BJ (cell line): ENCODE measurements around the gene MAML2. TPM values are rescaled to one million over a fixed set of nuclear protein-coding genes. Genes with fewer than 3 reads are reported as not detected.

ENCODE experiments used
- CTCF ChIA-PET: fragments of 350-600 bp; formaldehyde crosslinking; extraction: SDS; loops from one replicate; lab custom pipeline; 2021; ENCODE audit warnings: antibody characterized with exemption, inconsistent platforms; lab: Yijun Ruan, JAX
- POLR2A ChIA-PET: fragments of 300-600 bp; sonication (Branson Sonifier 250); formaldehyde crosslinking; extraction: SDS; loops from one replicate; lab custom pipeline; 2021; ENCODE audit warnings: antibody characterized with exemption; lab: Charles Lee
- DNase-seq: peaks from one replicate; pipeline ENCODE4 v3.0.0-alpha.2; 2011; ENCODE audit warnings: low read depth
- H3K27me3 ChIP-seq: 2 replicates; pipeline ENCODE4 v1.6.0; 2011; ENCODE audit warnings: low read length; ENCODE audit not compliant: control insufficient read depth, insufficient read depth
- H3K36me3 ChIP-seq: 2 replicates; pipeline ENCODE4 v1.5.1; 2011; ENCODE audit warnings: low read length; ENCODE audit not compliant: control insufficient read depth, insufficient read depth
- H3K4me3 ChIP-seq: 2 replicates; pipeline ENCODE4 v1.5.1; 2011; ENCODE audit warnings: low read depth, mild to moderate bottlenecking, control low read depth, low read length
- polyA plus RNA-seq: library from polyadenylated mRNA; depleted of rRNA; stranded (reverse); fragments of >200 nt; gene quantifications from 2 replicates; pipeline ENCODE4 v1.2.3, GENCODE V29; 2011
- TF ChIP-seq, protein P1 (sequence below): IDR thresholded peaks from 2 replicates; pipeline ENCODE4 v1.5.1; 2011; ENCODE audit warnings: low read depth, mild to moderate bottlenecking, control low read depth, inconsistent platforms, low read length, moderate library complexity; ENCODE audit not compliant: insufficient read depth

MAML2 gene
- polyA plus RNA-seq, 1 experiment, result 22.0 TPM

DNA sequence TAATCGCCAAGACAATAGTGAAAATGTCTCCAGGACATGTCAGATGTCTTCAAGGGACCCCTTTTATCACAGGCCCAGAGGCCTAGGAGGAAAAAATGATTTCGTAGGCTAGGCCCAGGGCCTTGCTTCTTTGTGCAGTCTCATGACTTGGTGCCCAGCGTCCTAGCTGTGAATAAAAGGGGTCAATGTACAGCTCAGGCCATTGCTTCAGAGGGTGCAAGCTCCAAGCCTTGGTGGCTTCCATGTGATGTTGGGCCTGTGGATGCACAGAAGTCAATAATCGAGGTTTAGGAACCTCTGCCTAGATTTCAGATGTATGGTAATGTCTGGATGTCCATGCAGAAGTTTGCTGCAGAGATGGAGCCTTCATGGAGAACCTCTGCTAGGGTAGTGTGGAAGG lies 398.4 kb downstream of the MAML2 start:
- H3K4me3 ChIP-seq, result no peak overlapping the region
- no peaks in the 10 kb centered on the region for H3K27me3 ChIP-seq
- ChIA-PET CTCF (no interaction called here), POLR2A (no interaction called here)
- no peak for DNase-seq
- no peaks in the 10 kb centered on the region for H3K36me3 ChIP-seq
- TF ChIP-seq, protein P1, sequence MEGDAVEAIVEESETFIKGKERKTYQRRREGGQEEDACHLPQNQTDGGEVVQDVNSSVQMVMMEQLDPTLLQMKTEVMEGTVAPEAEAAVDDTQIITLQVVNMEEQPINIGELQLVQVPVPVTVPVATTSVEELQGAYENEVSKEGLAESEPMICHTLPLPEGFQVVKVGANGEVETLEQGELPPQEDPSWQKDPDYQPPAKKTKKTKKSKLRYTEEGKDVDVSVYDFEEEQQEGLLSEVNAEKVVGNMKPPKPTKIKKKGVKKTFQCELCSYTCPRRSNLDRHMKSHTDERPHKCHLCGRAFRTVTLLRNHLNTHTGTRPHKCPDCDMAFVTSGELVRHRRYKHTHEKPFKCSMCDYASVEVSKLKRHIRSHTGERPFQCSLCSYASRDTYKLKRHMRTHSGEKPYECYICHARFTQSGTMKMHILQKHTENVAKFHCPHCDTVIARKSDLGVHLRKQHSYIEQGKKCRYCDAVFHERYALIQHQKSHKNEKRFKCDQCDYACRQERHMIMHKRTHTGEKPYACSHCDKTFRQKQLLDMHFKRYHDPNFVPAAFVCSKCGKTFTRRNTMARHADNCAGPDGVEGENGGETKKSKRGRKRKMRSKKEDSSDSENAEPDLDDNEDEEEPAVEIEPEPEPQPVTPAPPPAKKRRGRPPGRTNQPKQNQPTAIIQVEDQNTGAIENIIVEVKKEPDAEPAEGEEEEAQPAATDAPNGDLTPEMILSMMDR, result no peak

DNA sequence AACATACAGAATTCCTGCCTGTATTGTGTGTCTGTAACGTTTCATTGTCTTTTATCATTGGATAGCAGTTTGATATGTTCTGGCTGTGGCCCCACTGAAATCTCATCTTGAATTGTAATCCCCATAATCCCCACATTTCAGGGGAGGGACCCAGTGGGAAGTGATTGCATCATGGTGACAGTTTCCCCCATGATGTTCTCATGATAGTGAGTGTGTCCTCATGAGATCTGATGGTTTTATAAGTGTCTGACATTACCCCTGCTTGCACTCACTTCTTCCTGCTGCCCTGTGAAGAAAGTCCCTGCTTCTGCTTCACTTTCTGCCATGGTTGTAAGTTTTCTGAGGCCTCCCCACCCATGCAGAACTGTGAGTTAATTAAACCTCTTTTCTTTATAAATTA lies 399.4 kb downstream of the MAML2 start:
- no peak for DNase-seq
- Histone ChIP-seq H3K36me3 (no peaks in the 10 kb centered on the region), H3K27me3 (no peaks in the 10 kb centered on the region), H3K4me3 (no peak overlapping the region)
- ChIA-PET POLR2A (no interaction called here), CTCF (no interaction called here)
- TF ChIP-seq, protein P1, result no peak

DNA sequence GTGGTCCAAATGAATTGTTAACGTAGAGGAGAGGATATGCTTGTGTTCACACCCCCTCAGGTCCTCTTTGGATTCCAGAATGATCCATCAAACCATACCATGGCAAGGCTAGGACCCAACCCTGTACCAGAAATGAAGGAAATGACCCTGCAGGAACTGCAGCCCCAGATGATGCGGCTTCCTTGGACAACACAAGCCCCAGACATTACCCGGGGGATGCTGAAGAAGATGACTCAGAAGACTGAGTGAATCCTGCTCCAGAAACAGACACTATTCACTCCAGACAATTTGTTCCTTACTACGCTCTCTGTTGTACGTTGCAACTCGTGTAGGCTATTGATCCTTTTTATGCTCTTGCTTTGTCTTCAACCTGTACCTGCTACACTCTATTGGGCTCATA lies 403.9 kb downstream of the MAML2 start:
- Histone ChIP-seq H3K36me3 (no peaks in the 10 kb centered on the region), H3K4me3 (no peak overlapping the region), H3K27me3 (no peaks in the 10 kb centered on the region)
- DNase-seq, result no peak
- CTCF ChIA-PET, result no interaction called here
- TF ChIP-seq, protein P1, result no peak
- POLR2A ChIA-PET, result no interaction called here

DNA sequence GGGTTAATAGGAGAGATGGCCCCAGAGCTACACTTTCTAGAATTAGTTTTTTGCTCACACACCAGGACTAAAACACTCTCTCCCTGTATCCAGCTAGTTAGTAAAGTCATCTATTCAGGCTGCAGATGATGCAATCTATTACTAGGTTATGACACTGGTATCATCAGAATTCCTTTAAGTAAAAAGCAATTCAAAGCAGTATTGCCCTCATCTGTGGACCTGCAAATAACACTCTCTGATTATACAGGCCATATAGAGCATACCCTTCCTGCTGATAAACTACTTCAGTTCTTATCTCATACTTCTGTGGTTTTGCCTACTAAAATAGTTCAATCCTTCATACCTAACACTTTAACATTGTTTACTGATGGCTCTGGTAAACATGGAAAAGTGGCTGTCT lies 405.6 kb downstream of the MAML2 start:
- TF ChIP-seq, protein P1, result no peak
- ChIA-PET POLR2A (no interaction called here), CTCF (interaction anchor here (1.0 kb wide), 2 partner anchors 32 to 88 kb away, joined by 3 to 5 read pairs; no protein-coding TSS in a partner anchor)
- H3K4me3 ChIP-seq, result no peak overlapping the region
- H3K27me3 ChIP-seq, result no peaks in the 10 kb centered on the region
- DNase-seq, result no peak
- H3K36me3 ChIP-seq, result no peaks in the 10 kb centered on the region

DNA sequence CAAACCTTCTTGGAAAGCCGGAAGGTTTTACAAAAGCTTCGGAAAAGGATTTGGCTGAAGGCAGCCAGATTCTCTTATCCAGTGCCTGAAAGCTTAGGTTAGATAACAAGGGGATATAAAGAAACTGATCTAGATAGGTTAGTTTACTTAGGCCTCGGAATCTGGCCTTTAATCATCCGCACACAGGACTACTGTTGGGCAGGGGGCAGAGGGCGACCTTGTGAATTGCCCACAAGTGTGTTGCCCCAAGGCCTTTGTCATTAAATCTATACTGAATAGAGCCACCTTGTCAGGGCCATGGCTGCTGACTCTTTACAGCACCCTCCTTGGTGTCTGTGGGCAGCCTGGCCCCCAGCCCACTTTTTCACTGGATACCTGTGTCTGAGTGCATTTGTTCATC lies 409.4 kb downstream of the MAML2 start:
- ChIA-PET CTCF (no interaction called here), POLR2A (no interaction called here)
- H3K4me3 ChIP-seq, result no peak overlapping the region
- no peaks in the 10 kb centered on the region for H3K36me3 ChIP-seq
- TF ChIP-seq, protein P1, result no peak
- no peaks in the 10 kb centered on the region for H3K27me3 ChIP-seq
- no peak for DNase-seq
